ENCODE data around the gene PBX1.

PBX1 gene

DNA sequence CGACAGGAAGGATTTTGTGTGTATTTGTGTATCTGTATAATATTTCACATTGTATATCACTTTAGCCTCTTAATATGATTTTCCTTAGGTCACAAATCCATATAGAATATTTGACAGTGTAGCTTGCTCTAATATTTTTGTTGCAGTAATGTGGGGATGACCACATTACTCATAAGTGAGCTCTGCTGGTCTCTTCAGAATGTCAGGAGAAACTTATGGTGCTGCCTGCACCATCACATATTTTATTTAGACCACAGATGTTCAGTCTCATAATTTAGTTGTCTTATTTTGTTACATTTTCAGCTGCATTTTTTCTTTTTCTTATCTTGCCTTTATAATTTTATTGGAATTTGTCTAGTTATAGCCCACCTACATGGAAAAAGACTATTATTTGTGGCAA lies 205.3 kb downstream of the PBX1 start:
- H2BK120ac ChIP-seq (ENCODE audit: low read depth, low read length) = no peak overlapping the region
- no peak overlapping the region for H2BK12ac ChIP-seq (ENCODE audit: low read length)
- WGBS, 2 donors (ENCODE audit: extremely low coverage in 2 of 2, insufficient read length in 2 of 2, insufficient replicate concordance in 1 of 2) = no CpG with 5 or more reads among the region's 1 CpG

DNA sequence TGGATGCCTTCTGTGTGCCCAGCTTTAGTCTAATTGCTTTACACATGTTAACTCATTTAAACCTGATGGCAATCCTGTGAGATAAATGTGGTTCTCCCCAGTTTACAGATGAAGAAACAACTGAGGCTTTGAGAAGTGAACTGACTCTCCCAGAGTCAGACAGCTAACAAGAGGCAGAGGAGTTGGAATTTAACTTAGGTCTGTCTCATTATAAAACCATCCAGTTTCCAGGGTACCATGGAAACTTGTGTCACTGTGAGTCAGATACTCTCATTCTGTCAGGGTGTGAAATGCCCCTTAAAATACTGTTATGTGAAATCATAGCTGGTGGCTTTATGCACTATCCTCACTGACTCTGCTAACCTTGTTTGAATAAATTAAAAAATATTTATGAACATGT lies 206.6 kb downstream of the PBX1 start:
- no peaks in the 10 kb centered on the region for H3K79me1 ChIP-seq (ENCODE audit: low read depth, low read length)
- no peak overlapping the region for H4K91ac ChIP-seq (ENCODE audit: low read depth, low read length, poor library complexity)
- H3K18ac ChIP-seq (ENCODE audit: low read length) = no peak overlapping the region
- no peak overlapping the region for H2BK5ac ChIP-seq (ENCODE audit: low read length)
- H2BK15ac ChIP-seq (ENCODE audit: low read length) = no peak overlapping the region
- no peak overlapping the region for H3K14ac ChIP-seq (ENCODE audit: low read length)
- no peak overlapping the region for H3K23ac ChIP-seq (ENCODE audit: low read depth, low read length, poor library complexity)
- H3K9ac ChIP-seq (ENCODE audit: low read depth, low read length, poor library complexity) = no peak overlapping the region
- H2AFZ ChIP-seq (ENCODE audit: low read length) = no peak overlapping the region
- H3K4ac ChIP-seq (ENCODE audit: low read length) = no peak overlapping the region
- peaks cover 0 to 4% of the 10 kb centered on the region in 2 donors for H3K9me3 ChIP-seq (replicated peaks in 1 of 2; ENCODE audit: control insufficient read depth in 2 of 2, insufficient read depth in 1 of 2, low read depth in 1 of 2, low read length in 2 of 2)
- H2BK120ac ChIP-seq (ENCODE audit: low read depth, low read length) = no peak overlapping the region
- H2BK12ac ChIP-seq (ENCODE audit: low read length) = no peak overlapping the region
- no peak for DNase-seq (ENCODE audit: low spot score)
- no peak overlapping the region for H3K4me3 ChIP-seq (ENCODE audit: low read length in 2 of 2)
- no peak overlapping the region for H3K27ac ChIP-seq (replicated peaks; ENCODE audit: low read length)
- peaks cover 0 to 18% of the 10 kb centered on the region in 2 donors for H3K4me1 ChIP-seq (ENCODE audit: control insufficient read depth in 2 of 2, insufficient read depth in 1 of 2, low read depth in 1 of 2, low read length in 2 of 2)
- H4K8ac ChIP-seq (ENCODE audit: low read depth, low read length) = no peak overlapping the region
- H2AK5ac ChIP-seq (ENCODE audit: low read depth, low read length) = no peak overlapping the region
- H3K36me3 ChIP-seq (replicated peaks in 1 of 2; ENCODE audit: control insufficient read depth in 2 of 2, insufficient read depth in 2 of 2, low read length in 2 of 2) = no peaks in the 10 kb centered on the region
- H3K27me3 ChIP-seq (ENCODE audit: control insufficient read depth in 3 of 3, insufficient read depth in 3 of 3, low read depth in 1 of 3, low read length in 3 of 3) = no peaks in the 10 kb centered on the region
- H3K4me2 ChIP-seq (ENCODE audit: insufficient read depth, low read length, poor library complexity, severe bottlenecking) = no peak overlapping the region

More for the DNA sequence above, 205.3 kb downstream of the PBX1 start:
- Histone ChIP-seq H3K36me3 (replicated peaks in 1 of 2; ENCODE audit: control insufficient read depth in 2 of 2, insufficient read depth in 2 of 2, low read length in 2 of 2) (no peaks in the 10 kb centered on the region), H2BK5ac (ENCODE audit: low read length) (no peak overlapping the region), H4K8ac (ENCODE audit: low read depth, low read length) (no peak overlapping the region), H2AFZ (ENCODE audit: low read length) (no peak overlapping the region), H3K4me2 (ENCODE audit: insufficient read depth, low read length, poor library complexity, severe bottlenecking) (no peak overlapping the region), H3K9ac (ENCODE audit: low read depth, low read length, poor library complexity) (no peak overlapping the region), H3K79me1 (ENCODE audit: low read depth, low read length) (no peaks in the 10 kb centered on the region), H3K4ac (ENCODE audit: low read length) (no peak overlapping the region), H3K9me3 (replicated peaks in 1 of 2; ENCODE audit: control insufficient read depth in 2 of 2, insufficient read depth in 1 of 2, low read depth in 1 of 2, low read length in 2 of 2) (peaks cover 0 to 6% of the 10 kb centered on the region in 2 donors), H3K27ac (replicated peaks; ENCODE audit: low read length) (no peak overlapping the region), H3K4me3 (ENCODE audit: low read length in 2 of 2) (no peak overlapping the region), H2BK15ac (ENCODE audit: low read length) (no peak overlapping the region), H3K14ac (ENCODE audit: low read length) (no peak overlapping the region), H3K27me3 (ENCODE audit: control insufficient read depth in 3 of 3, insufficient read depth in 3 of 3, low read depth in 1 of 3, low read length in 3 of 3) (no peaks in the 10 kb centered on the region), H3K4me1 (ENCODE audit: control insufficient read depth in 2 of 2, insufficient read depth in 1 of 2, low read depth in 1 of 2, low read length in 2 of 2) (peaks cover 0 to 10% of the 10 kb centered on the region in 2 donors), H3K23ac (ENCODE audit: low read depth, low read length, poor library complexity) (no peak overlapping the region), H3K18ac (ENCODE audit: low read length) (no peak overlapping the region), H4K91ac (ENCODE audit: low read depth, low read length, poor library complexity) (no peak overlapping the region), H2AK5ac (ENCODE audit: low read depth, low read length) (no peak overlapping the region)
- no peak for DNase-seq (ENCODE audit: low spot score)

DNA sequence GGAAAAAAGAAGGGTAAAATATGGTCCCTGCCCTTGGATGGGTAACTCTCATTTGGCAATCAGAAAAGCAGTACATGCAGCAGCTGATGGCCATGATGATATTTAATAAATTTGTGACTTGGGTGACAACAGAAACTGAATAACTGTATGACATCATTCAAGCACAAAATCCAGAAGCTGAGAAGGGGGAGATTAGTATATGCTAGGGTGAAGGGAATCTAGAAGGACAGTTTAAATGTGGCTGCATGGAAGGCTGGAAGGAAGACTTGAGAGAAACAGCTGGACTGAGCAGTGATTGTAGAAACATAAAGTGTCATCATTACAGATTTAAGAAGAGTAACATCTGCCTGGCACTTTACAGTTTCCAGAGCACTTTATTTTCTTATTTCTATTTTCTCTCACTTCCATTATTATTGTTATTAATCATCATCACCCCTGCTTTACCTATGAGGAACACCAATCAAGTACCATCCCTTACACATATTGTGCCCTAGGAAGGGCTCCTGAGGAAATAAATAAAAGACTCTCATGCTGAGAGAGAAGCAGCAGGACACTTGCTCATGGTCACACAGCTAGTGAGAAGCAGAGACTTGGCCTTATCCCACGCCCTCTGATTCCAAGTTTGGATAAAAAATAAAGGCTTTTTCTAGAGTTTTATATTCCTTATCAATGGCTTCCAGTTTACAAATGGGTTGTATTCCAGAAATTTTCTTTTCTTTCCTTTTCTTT lies 207.2 kb downstream of the PBX1 start:
- WGBS, 2 donors (ENCODE audit: extremely low coverage in 2 of 2, insufficient read length in 2 of 2, insufficient replicate concordance in 1 of 2) = no CpG with 5 or more reads among the region's 1 CpG
- Histone ChIP-seq H4K8ac (ENCODE audit: low read depth, low read length) (no peak overlapping the region), H3K27ac (replicated peaks; ENCODE audit: low read length) (no peak overlapping the region)

GRCh38 chr1:164767752-164768402 lies 208.9 kb downstream of the PBX1 start:
- Histone ChIP-seq H3K4me2 (ENCODE audit: insufficient read depth, low read length, poor library complexity, severe bottlenecking) (no peak overlapping the region), H2AK5ac (ENCODE audit: low read depth, low read length) (no peak overlapping the region), H3K27me3 (ENCODE audit: control insufficient read depth in 3 of 3, insufficient read depth in 3 of 3, low read depth in 1 of 3, low read length in 3 of 3) (no peaks in the 10 kb centered on the region), H3K9ac (ENCODE audit: low read depth, low read length, poor library complexity) (no peak overlapping the region), H3K4me1 (ENCODE audit: control insufficient read depth in 2 of 2, insufficient read depth in 1 of 2, low read depth in 1 of 2, low read length in 2 of 2) (peaks cover 7 to 34% of the 10 kb centered on the region in 2 donors), H3K18ac (ENCODE audit: low read length) (no peak overlapping the region), H4K91ac (ENCODE audit: low read depth, low read length, poor library complexity) (no peak overlapping the region), H2BK15ac (ENCODE audit: low read length) (no peak overlapping the region), H3K9me3 (replicated peaks in 1 of 2; ENCODE audit: control insufficient read depth in 2 of 2, insufficient read depth in 1 of 2, low read depth in 1 of 2, low read length in 2 of 2) (no peaks in the 10 kb centered on the region), H3K36me3 (replicated peaks in 1 of 2; ENCODE audit: control insufficient read depth in 2 of 2, insufficient read depth in 2 of 2, low read length in 2 of 2) (no peaks in the 10 kb centered on the region), H2BK5ac (ENCODE audit: low read length) (no peak overlapping the region), H2BK120ac (ENCODE audit: low read depth, low read length) (no peak overlapping the region), H3K4ac (ENCODE audit: low read length) (no peak overlapping the region), H2AFZ (ENCODE audit: low read length) (no peak overlapping the region), H2BK12ac (ENCODE audit: low read length) (no peak overlapping the region), H4K8ac (ENCODE audit: low read depth, low read length) (no peak overlapping the region), H3K4me3 (ENCODE audit: low read length in 2 of 2) (no peak overlapping the region), H3K23ac (ENCODE audit: low read depth, low read length, poor library complexity) (no peak overlapping the region), H3K79me1 (ENCODE audit: low read depth, low read length) (no peaks in the 10 kb centered on the region), H3K27ac (replicated peaks; ENCODE audit: low read length) (no peak overlapping the region), H3K14ac (ENCODE audit: low read length) (no peak overlapping the region)
- WGBS, 2 donors (ENCODE audit: extremely low coverage in 2 of 2, insufficient read length in 2 of 2, insufficient replicate concordance in 1 of 2) = no CpG with 5 or more reads among the region's 3 CpGs
- no peak for DNase-seq (ENCODE audit: low spot score)

More for the DNA sequence above, 207.2 kb downstream of the PBX1 start:
- no peak overlapping the region for H2BK5ac ChIP-seq (ENCODE audit: low read length)
- no peak overlapping the region for H2BK15ac ChIP-seq (ENCODE audit: low read length)
- no peak overlapping the region for H2AFZ ChIP-seq (ENCODE audit: low read length)
- H4K91ac ChIP-seq (ENCODE audit: low read depth, low read length, poor library complexity) = no peak overlapping the region
- no peak overlapping the region for H3K4ac ChIP-seq (ENCODE audit: low read length)
- H2BK120ac ChIP-seq (ENCODE audit: low read depth, low read length) = no peak overlapping the region
- H3K79me1 ChIP-seq (ENCODE audit: low read depth, low read length) = no peaks in the 10 kb centered on the region
- peaks cover 0 to under 1% of the 10 kb centered on the region in 2 donors for H3K9me3 ChIP-seq (replicated peaks in 1 of 2; ENCODE audit: control insufficient read depth in 2 of 2, insufficient read depth in 1 of 2, low read depth in 1 of 2, low read length in 2 of 2)
- no peak overlapping the region for H3K23ac ChIP-seq (ENCODE audit: low read depth, low read length, poor library complexity)
- no peak overlapping the region for H2AK5ac ChIP-seq (ENCODE audit: low read depth, low read length)
- no peak overlapping the region for H3K4me3 ChIP-seq (ENCODE audit: low read length in 2 of 2)
- peaks cover under 1 to 24% of the 10 kb centered on the region in 2 donors for H3K4me1 ChIP-seq (ENCODE audit: control insufficient read depth in 2 of 2, insufficient read depth in 1 of 2, low read depth in 1 of 2, low read length in 2 of 2)
- H3K27me3 ChIP-seq (ENCODE audit: control insufficient read depth in 3 of 3, insufficient read depth in 3 of 3, low read depth in 1 of 3, low read length in 3 of 3) = no peaks in the 10 kb centered on the region
- no peak overlapping the region for H3K14ac ChIP-seq (ENCODE audit: low read length)
- no peak overlapping the region for H2BK12ac ChIP-seq (ENCODE audit: low read length)
- H3K36me3 ChIP-seq (replicated peaks in 1 of 2; ENCODE audit: control insufficient read depth in 2 of 2, insufficient read depth in 2 of 2, low read length in 2 of 2) = no peaks in the 10 kb centered on the region
- DNase-seq (ENCODE audit: low spot score) = no peak
- H3K4me2 ChIP-seq (ENCODE audit: insufficient read depth, low read length, poor library complexity, severe bottlenecking) = no peak overlapping the region
- no peak overlapping the region for H3K9ac ChIP-seq (ENCODE audit: low read depth, low read length, poor library complexity)
- H3K18ac ChIP-seq (ENCODE audit: low read length) = no peak overlapping the region
